Hepatocyte (in vitro differentiated cells): ENCODE results near the gene MEGF11. TPM values are rescaled to one million over a fixed set of nuclear protein-coding genes. Genes with fewer than 3 reads are reported as not detected.

Source experiments
- DNase-seq: peaks from one replicate; pipeline ENCODE4 v3.0.0-alpha.2; 2016; ENCODE audit warnings: low spot score
- H2AFZ ChIP-seq: fragments of 200-600 bp; sonication (generic); 2 replicates; pipeline ENCODE4 v1.6.0; 2016; ENCODE audit warnings: antibody characterized with exemption, mild to moderate bottlenecking
- H3K27ac ChIP-seq: fragments of 200-600 bp; sonication (generic); 2 replicates; pipeline ENCODE4 v1.5.1; 2016; ENCODE audit warnings: mild to moderate bottlenecking
- H3K27me3 ChIP-seq: fragments of 200-600 bp; sonication (generic); 2 replicates; pipeline ENCODE4 v1.6.1; 2016
- H3K36me3 ChIP-seq: fragments of 200-600 bp; sonication (generic); replicated peaks from 2 replicates; pipeline ENCODE4 v1.5.1; 2016; ENCODE audit warnings: low read depth; ENCODE audit not compliant: insufficient read depth
- H3K4me1 ChIP-seq: fragments of 200-600 bp; sonication (generic); 2 replicates; pipeline ENCODE4 v1.5.1; 2016; ENCODE audit warnings: mild to moderate bottlenecking, moderate library complexity; ENCODE audit not compliant: insufficient read depth
- H3K4me2 ChIP-seq: fragments of 200-600 bp; sonication (generic); 2 replicates; pipeline ENCODE4 v1.6.0; 2016
- H3K4me3 ChIP-seq: fragments of 200-600 bp; sonication (generic); 2 replicates; pipeline ENCODE4 v1.5.1; 2016; ENCODE audit warnings: mild to moderate bottlenecking
- H3K79me2 ChIP-seq: fragments of 200-600 bp; sonication (generic); 2 replicates; pipeline ENCODE4 v1.6.0; 2017; ENCODE audit warnings: mild to moderate bottlenecking
- H3K9me2 ChIP-seq: fragments of 200-600 bp; sonication (generic); replicated peaks from 2 replicates; pipeline ENCODE4 v1.6.0; 2017; ENCODE audit warnings: mild to moderate bottlenecking; ENCODE audit not compliant: insufficient read depth
- H3K9me3 ChIP-seq: fragments of 200-600 bp; sonication (generic); 2 replicates; pipeline ENCODE4 v1.5.1; 2016; ENCODE audit warnings: low read depth, mild to moderate bottlenecking
- H4K20me1 ChIP-seq: fragments of 200-600 bp; sonication (generic); 2 replicates; pipeline ENCODE4 v1.6.0; 2016; ENCODE audit warnings: mild to moderate bottlenecking; ENCODE audit not compliant: insufficient read depth, poor library complexity, severe bottlenecking
- CTCF ChIP-seq: fragments of 200-600 bp; sonication (generic); IDR thresholded peaks from 2 replicates; pipeline ENCODE4 v1.5.1; 2016; ENCODE audit warnings: antibody characterized with exemption, mild to moderate bottlenecking; ENCODE audit not compliant: poor library complexity
- EZH2 ChIP-seq: fragments of 200-600 bp; sonication (generic); IDR thresholded peaks from 2 replicates; pipeline ENCODE4 v1.6.1; 2016; ENCODE audit warnings: antibody characterized with exemption, mild to moderate bottlenecking, borderline replicate concordance
- EZH2phosphoT487 ChIP-seq: fragments of 200-600 bp; sonication (generic); IDR thresholded peaks from one replicate; pipeline ENCODE4 v1.6.1; 2018; ENCODE audit warnings: antibody characterized with exemption, mild to moderate bottlenecking, low read depth, moderate library complexity; ENCODE audit not compliant: unreplicated experiment, severe bottlenecking
- WGBS: methylation state at CpG from one replicate; pipeline ENCODE4 v1.1.6; 2016; ENCODE audit warnings: low lambda C conversion rate; ENCODE audit errors: missing lambda C conversion rate; 5-methylcytosine and 5-hydroxymethylcytosine counted together
- polyA plus RNA-seq: library from polyadenylated mRNA; unstranded; fragments of >200 nt; fragmentation: Nextera tagmentation; extraction: Ambion mirVana; gene quantifications from 2 replicates; pipeline ENCODE4 v1.2.1, GENCODE V29; 2016
- total RNA-seq: library from RNA; depleted of rRNA; stranded (reverse); fragments of >200 nt; gene quantifications from 2 replicates; pipeline ENCODE4 v1.2.3, GENCODE V29; 2014

The MEGF11 gene
- total and polyA plus RNA-seq, 2 experiments from 2014 or later = 0.07 to 0.25 TPM

DNA sequence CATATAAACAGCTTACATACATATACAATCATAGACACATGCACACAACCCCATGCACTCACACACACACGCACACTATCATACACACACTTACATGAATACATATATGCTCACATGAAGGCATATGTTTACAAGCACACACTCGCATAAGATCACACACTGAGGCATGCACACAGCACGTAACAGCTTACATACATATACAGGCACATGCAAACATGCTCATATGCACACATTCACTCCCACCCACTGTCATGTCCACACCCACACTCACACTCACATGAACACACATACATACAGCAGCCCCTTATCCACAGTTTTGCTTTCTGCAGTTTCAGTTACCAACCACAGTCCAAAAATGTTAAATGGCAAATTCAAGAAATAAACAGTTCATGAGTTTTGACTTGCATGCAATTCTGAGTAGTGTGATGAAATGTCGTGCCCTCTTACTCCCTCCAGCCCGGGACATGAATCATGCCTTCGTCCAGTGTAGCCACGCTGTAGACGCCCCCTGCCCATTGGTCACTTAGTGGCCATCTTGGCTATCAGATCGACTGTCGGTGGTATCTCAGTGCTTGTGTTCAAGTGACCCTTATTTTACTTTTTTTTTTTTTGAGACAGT is 27.8 kb downstream of the MEGF11 start:
- Histone ChIP-seq H3K9me3 (no peaks in the 10 kb centered on the region), H3K36me3 (no peaks in the 10 kb centered on the region), H3K27ac (no peak overlapping the region), H4K20me1 (no peaks in the 10 kb centered on the region), H3K79me2 (no peaks in the 10 kb centered on the region), H3K9me2 (no peaks in the 10 kb centered on the region), H3K27me3 (peaks cover 9% of the 10 kb centered on the region), H2AFZ (no peak overlapping the region), H3K4me2 (no peak overlapping the region), H3K4me1 (no peaks in the 10 kb centered on the region), H3K4me3 (no peak overlapping the region)
- TF ChIP-seq EZH2 = no peak
- TF ChIP-seq CTCF = no peak
- no peak for TF ChIP-seq EZH2phosphoT487
- no peak for DNase-seq
- 92% methylated on average over 10 of the region's 10 CpGs for WGBS

GRCh38 chr15:66224946-66225345 is 28.6 kb downstream of the MEGF11 start:
- Histone ChIP-seq H4K20me1 (no peaks in the 10 kb centered on the region), H3K27ac (no peak overlapping the region), H3K9me3 (no peaks in the 10 kb centered on the region), H3K4me1 (no peaks in the 10 kb centered on the region), H3K4me2 (no peak overlapping the region), H3K79me2 (no peaks in the 10 kb centered on the region), H2AFZ (no peak overlapping the region), H3K36me3 (no peaks in the 10 kb centered on the region), H3K27me3 (peaks cover 9% of the 10 kb centered on the region), H3K9me2 (no peaks in the 10 kb centered on the region), H3K4me3 (no peak overlapping the region)
- no peak for TF ChIP-seq EZH2phosphoT487
- TF ChIP-seq EZH2 = no peak
- no peak for TF ChIP-seq CTCF
- DNase-seq = no peak
- WGBS = 93% methylated on average over 6 of the region's 6 CpGs

DNA sequence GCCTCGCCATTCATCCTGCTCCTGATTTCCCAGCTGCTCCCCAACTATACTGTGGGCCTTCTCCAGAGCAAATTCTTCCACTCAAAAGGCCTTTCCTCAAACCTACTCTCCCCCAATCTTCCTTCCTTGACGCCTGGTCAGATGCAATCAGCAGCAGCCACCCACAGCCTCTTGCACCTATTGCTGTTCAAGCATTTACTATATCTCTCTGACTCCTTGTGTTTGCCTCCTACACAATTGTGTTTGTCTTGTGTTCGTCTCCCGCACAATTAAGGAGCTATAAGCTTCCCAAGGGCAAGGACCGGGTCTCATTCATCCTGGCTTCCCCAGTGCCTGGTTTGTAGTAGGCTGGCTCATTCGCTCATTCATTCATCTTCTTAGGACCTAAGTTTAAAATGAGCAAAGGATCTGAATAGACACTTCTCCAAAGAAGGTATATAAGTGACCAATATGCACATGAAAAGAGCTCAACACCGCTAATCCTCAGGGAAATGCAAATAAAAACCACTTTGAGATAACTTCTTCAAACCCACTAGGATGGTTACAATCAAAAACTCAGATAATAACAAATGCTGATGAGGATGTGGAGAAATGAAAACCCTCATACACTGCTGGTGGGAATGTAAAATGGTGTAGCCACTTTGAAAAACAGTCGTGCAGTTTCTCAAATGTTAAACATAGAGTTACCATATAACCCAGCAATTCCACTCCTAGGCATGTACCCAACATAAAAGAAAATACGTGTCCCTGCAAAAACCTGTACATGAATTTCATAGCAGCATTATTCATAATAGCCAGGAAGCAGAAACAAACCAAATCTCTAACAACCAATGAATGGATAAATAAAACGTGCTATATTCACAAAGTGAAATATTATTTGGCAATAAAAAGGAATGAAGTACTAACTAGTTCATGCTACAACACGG is 31.0 kb downstream of the MEGF11 start:
- no peaks in the 10 kb centered on the region for H3K9me2 ChIP-seq
- WGBS = 75% methylated on average over 11 of the region's 11 CpGs
- no peaks in the 10 kb centered on the region for H3K36me3 ChIP-seq
- no peak for DNase-seq
- peaks cover 12% of the 10 kb centered on the region for H3K27me3 ChIP-seq
- no peak overlapping the region for H3K27ac ChIP-seq
- TF ChIP-seq EZH2phosphoT487 (no peak), EZH2 (no peak), CTCF (no peak)
- H4K20me1 ChIP-seq = no peaks in the 10 kb centered on the region
- no peak overlapping the region for H2AFZ ChIP-seq
- H3K4me1 ChIP-seq = no peaks in the 10 kb centered on the region
- H3K4me3 ChIP-seq = no peak overlapping the region
- H3K4me2 ChIP-seq = no peak overlapping the region
- H3K79me2 ChIP-seq = no peaks in the 10 kb centered on the region
- no peaks in the 10 kb centered on the region for H3K9me3 ChIP-seq
